NCI-H524 (cell line): Measurements from ENCODE around the gene DPP6.
"Not testable (repeated sequence)": the region's sequence is repeated elsewhere in the genome, so short reads cannot be mapped to it uniquely, and the experiment has no call there.

ENCODE experiments used
- DNase-seq, 2 experiments: peaks; one replicate each; lab custom pipeline; 2025; lab: John Stamatoyannopoulos, UW

The DPP6 gene

DNA sequence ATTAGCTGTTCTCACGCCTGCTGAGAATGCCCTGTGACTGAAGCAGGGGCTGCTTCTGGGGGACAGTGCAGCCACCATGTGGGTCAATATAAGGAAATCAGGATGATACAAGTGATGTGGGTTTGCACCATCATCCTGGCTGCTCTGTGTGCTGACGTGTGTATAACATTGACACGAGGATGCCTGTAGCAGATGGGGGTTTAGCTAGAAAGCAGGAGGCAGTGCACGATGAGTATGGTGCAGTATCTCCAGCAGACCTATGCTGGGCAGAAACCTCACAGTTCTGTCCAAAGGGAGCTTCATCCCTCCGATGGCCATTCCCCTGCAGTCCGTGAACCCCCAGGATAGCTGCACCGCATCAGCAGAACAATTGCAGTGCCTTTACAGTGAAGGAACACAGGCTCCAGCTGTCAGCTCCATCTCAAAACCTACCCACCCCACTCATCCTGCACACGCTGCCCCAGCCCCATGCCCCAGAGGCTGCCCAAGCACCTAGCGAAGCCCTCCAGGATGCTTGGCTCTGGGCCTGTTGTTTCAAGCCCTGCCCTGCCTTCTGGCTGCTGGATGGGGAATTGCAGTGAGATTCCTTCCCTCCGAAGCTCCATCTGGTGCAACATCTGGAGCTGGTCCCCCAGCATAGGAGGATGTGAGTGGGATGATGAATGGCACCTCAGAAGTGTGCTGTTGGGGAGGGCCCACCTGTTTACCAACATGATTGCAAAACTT, 96.8 kb downstream of the DPP6 start:
- not testable (repeated sequence) for DNase-seq

- DNase-seq = not testable (repeated sequence)
Measured at GRCh38 chr7:154150656-154151055, 98.5 kb downstream of the DPP6 start.

GRCh38 chr7:154151306-154151705, 99.1 kb downstream of the DPP6 start:
- DNase-seq = not testable (repeated sequence)

GRCh38 chr7:154155928-154156327, 103.7 kb downstream of the DPP6 start:
- DNase-seq = not testable (repeated sequence)

DNA sequence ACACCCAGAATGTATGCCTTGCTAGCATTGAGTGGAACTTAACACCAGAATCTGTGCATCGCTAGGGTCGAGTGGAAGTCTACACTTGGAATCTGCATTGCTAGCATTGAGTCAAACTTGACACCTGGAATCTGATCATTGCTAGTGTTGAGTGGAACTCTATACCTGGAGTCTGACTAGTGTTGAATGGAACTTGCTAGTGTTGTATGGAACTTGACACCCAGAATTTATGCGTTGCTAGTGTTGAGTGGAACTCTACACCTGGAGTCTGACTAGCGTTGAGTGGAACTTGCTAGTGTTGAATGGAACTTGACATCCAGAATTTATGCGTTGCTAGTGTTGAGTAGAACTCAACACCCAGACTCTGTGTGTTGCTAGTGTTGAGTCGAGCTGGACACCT, 110.7 kb downstream of the DPP6 start:
- not testable (repeated sequence) for DNase-seq

- DNase-seq = not testable (repeated sequence)
Measured at GRCh38 chr7:154163642-154164041, 111.4 kb downstream of the DPP6 start.

DNA sequence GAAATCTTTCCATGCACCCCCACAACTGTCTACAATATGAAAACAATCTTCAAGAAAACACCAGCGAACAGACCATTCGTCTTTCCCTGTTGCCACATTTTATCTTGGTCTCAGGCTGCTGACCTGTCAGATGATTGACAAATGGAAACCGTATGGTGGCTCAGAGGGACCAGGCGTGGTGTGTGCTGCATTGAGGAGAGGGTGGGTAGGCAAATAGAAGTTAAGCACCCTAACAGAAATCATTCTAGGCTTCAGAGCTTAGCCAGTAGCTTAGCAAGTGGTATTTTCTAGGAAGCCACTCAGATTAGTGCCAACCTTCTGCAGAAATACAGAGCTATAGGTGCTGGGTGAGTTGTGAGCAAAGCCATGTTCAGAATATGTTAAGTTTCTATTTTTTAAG, 114.9 kb downstream of the DPP6 start:
- DNase-seq = peak in 1 of 2 experiments; percentile 4

- peak in 1 of 2 experiments; percentile 57 for DNase-seq
Measured at GRCh38 chr7:154167807-154168206, 115.6 kb downstream of the DPP6 start.

DNA sequence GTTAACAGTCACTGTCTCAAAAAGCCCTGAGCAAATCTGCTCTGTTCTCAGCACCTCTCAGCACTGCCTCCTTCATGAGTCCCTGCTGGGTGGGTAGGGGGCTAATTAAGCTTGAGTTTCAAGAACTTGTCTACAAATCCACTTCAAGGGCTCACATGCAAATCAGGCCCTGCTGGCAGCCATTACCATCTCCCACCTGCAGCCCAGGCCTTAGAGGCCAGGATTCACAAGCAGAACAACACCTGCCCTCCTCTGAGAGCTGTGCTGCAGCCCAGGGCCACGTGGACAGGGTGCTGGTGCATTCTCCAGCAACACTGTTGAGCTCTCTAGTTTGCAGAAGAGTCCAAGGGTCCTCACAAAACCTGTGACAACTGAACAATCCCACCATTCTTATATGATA, 119.2 kb downstream of the DPP6 start:
- peak; percentile 39 to 74 for DNase-seq

DNA sequence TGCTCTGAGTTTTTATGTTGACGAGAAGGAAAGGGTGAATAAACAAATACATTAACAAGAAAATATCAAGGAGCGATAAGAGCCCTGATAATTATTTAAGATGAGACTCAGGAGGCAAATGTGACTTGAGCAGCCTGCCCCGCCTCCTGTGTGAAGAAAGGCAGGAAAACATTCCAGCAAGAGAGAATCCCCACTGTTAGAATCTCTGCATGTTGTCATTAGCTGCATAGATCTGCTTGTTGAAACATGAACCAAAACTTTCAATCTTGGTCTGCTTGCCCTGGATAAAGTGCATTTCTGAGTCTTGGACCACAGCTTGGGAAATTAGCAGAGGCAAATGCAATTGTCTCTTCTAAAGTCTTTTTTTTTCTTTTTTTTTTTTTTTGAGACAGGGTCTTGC, 120.0 kb downstream of the DPP6 start:
- DNase-seq = no peak

- DNase-seq = no peak
Measured at GRCh38 chr7:154177584-154177983, 125.4 kb downstream of the DPP6 start.

DNA sequence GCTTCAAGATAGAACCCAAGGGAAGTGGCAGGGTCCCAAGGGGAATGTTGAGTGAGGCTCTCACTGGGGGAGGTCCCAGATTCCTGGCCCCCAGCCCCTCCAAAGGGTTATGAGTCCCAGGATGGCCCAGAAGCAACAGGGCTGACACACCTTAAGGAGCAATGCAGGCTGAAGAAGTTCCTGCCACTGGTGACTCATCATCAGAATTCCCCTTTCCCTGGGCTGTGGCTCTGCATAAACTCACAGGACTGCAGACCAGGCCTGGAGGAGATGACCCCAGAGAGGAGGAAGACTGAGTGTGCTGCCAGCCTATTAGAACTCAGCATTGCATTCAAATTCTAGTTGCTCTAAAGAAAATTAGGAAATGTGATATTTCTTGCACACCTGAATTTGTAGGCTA, 126.7 kb downstream of the DPP6 start:
- no peak for DNase-seq

GRCh38 chr7:154183482-154183881, 131.3 kb downstream of the DPP6 start:
- no peak for DNase-seq

- no peak for DNase-seq
Measured at GRCh38 chr7:154183946-154184345, 131.7 kb downstream of the DPP6 start.

GRCh38 chr7:154186811-154187210, 134.6 kb downstream of the DPP6 start:
- DNase-seq = no peak

- DNase-seq = no peak
Measured at GRCh38 chr7:154188330-154188729, 136.1 kb downstream of the DPP6 start.

- DNase-seq = no peak
Measured at GRCh38 chr7:154195266-154195665, 143.1 kb downstream of the DPP6 start.

DNA sequence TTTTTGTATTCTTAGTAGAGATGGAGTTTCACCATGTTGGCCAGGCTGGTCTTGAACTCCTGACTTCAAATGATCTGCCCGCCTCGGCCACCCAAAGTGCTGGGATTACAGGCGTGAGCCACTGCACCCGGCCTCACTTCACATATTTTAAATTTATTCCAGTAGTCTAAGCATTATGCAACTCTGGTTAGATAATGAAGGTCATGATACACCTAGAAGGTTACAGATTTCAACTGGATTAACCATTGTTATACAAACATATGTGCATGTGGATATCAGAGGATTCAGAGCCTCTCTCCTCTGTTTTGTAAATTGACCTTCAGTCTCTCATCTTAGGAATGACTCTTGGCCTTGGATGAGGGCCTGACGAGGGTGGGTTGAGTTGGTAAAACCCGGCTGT, 146.3 kb downstream of the DPP6 start:
- no peak for DNase-seq

- DNase-seq = no peak
Measured at GRCh38 chr7:154200241-154200640, 148.0 kb downstream of the DPP6 start.

GRCh38 chr7:154202002-154202401, 149.8 kb downstream of the DPP6 start:
- no peak for DNase-seq

GRCh38 chr7:154204046-154204445, 151.8 kb downstream of the DPP6 start:
- DNase-seq = no peak

DNA sequence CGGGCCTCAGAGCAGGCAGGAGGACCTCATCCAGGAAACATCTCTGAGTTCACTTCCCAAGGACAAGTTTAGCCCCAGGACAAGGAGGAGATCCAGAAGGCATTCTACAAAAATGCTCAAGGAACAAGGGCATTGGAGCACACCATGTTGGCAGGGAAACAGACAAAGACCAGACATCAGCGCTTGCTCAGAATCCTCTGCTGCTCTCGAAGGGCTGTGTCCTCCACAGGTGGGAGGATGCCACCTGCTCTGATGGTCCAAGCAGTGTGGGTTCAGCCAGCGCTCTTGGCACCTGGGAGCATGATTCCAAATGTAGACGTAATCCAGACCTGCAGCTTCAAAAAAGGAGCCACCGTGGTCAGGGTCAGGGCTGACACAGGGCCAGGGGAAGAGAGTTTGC, 160.7 kb downstream of the DPP6 start:
- DNase-seq = no peak

DNA sequence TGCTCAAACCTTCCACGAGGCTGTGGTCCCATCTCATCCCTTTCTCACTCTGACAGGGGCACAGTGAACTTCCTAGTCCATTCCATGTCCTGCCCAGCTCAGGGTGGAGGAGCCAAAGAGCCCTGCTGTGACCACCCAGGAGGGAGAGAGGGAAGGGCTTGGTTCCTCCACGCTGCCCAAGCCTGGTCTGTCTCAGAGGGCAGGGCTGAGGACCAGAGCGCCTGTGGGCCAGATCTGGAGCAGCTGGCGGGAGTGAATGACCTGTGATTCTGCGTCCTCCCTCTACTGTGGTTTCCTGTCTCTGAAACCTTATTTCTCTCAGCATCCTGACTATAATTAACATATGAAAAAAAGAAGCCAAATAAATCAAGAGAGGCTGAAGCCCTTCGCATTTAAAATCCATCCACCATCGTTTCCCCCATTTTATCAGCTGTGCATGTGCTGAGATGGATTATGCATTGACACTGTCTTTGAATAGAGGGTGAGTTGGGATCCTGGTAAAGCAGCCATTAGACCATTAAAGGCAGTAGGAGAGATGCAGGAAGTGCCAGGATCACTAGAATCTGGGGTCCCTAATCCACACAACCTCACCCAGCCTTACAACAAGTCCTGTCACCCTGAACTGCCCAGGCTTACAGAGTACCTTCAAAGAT, 165.6 kb downstream of the DPP6 start:
- DNase-seq = no peak

DNA sequence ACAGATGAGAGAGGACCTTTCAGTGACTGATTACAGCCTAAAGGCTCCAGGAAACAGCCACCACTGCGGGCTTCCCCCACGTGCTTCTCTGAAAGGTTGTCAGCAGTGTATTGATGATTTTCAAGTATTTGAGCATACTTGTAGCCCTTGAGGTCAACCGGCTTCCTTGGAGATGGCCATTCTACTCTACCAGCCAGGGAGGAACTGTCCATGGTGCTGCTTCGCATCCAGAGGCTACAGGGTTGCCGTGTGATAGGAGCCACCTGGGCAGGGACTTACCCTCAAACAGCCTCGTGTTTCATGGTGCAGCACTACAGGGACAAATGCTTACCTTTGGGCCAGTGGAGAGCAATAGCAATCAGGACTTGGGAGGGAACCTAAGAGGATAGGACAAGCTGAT, 179.5 kb downstream of the DPP6 start:
- no peak for DNase-seq
